ENCODE results near the gene STK40. TPM values are rescaled to one million over a fixed set of nuclear protein-coding genes. Genes with fewer than 3 reads are reported as not detected.

Gene STK40
- total RNA-seq, 1 experiment from 2014 or later: 49.6 TPM

DNA sequence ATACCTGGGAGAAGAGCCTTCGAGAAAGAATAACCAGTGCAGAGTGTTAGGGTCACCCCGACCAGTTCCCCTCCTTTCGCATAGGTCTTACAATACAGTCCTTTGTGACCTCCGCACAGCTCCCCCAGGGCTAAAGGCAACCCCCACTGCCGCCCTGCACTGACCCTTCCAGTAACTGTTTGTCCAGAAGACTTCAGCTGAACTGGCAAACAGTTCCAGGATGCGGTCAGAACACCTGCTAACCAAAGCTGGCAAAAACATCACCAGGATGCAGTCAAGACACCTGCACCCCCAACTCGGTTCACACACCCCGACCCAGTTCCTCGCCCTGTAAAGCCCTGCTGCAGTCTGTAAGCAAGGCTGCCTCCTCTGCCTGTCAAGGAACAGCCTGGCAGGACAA lies 55.9 kb downstream of the STK40 start:
- no TSS peak for BruUV-seq (replicated peaks)
- ATAC-seq: no peak
- Histone ChIP-seq H3K27ac (ENCODE audit: low read length) (no peak overlapping the region), H3K4me3 (ENCODE audit: low read depth in 2 of 2, low read length in 2 of 2) (no peak overlapping the region), H3K9me3 (ENCODE audit: control insufficient read depth, insufficient read depth, low read depth, low read length) (no peaks in the 10 kb centered on the region), H3K27me3 (ENCODE audit: control insufficient read depth, insufficient read depth, low read length) (no peaks in the 10 kb centered on the region), H3K4me1 (ENCODE audit: control insufficient read depth, insufficient read depth, low read length) (no peaks in the 10 kb centered on the region), H3K36me3 (ENCODE audit: control insufficient read depth, insufficient read depth, low read length) (no peaks in the 10 kb centered on the region)
- in situ Hi-C loops (cut with HindIII; ENCODE audit: low pct_unique_long_range_greater_than_20kb, low sequenced_read_pairs) (no loop called here), intact Hi-C loops (cut with micrococcal nuclease; ENCODE audit: unreplicated experiment) (no loop called here)
- ChIA-PET CTCF (no interaction called here), POLR2A (no interaction called here)
- TF ChIP-seq TCF7L2 (IDR thresholded peaks at IDR 0.05; ENCODE audit: low read depth, low read length) (no peak), POLR2AphosphoS5 (IDR thresholded peaks at IDR 0.05; ENCODE audit: low read depth, low read length) (no peak), CTCF (IDR thresholded peaks at IDR 0.05) (no peak), REST (IDR thresholded peaks at IDR 0.05; ENCODE audit: insufficient read depth in 1 of 2, low read depth in 2 of 2, low read length in 1 of 2) (no peak), SIN3A (IDR thresholded peaks at IDR 0.05; ENCODE audit: borderline replicate concordance, insufficient read depth, low read depth, low read length) (no peak)
- DNase-seq (ENCODE audit: low read depth, low spot score): no peak

DNA sequence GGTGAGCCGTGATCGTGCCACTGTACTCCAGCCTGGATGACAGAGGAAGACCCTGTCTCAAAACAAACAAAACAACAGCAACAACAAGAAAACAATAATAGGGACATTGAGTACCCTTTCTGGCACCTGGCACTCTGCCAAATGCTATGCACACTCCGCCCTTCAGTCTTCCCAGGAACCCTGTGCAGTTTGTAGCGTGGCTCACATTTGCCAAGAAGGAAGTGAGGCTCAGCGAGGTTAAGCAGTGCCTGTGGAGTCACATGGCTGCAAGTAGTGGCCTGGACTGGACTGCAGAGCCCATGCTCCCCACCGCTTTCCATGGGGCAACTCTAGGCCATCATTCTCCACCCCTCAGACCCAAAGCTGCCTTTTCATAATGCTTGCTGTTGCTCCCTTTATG lies 57.0 kb downstream of the STK40 start:
- in situ Hi-C loops (cut with HindIII; ENCODE audit: low pct_unique_long_range_greater_than_20kb, low sequenced_read_pairs): no loop called here
- DNase-seq (ENCODE audit: low read depth, low spot score) (no peak), ATAC-seq (no peak)
- BruUV-seq (replicated peaks): no TSS peak
- no peaks in the 10 kb centered on the region for H3K9me3 ChIP-seq (ENCODE audit: control insufficient read depth, insufficient read depth, low read depth, low read length)
- no peaks in the 10 kb centered on the region for H3K36me3 ChIP-seq (ENCODE audit: control insufficient read depth, insufficient read depth, low read length)
- intact Hi-C loops (cut with micrococcal nuclease; ENCODE audit: unreplicated experiment): no loop called here
- H3K27ac ChIP-seq (ENCODE audit: low read length): no peak overlapping the region
- CTCF ChIA-PET: no interaction called here
- no peaks in the 10 kb centered on the region for H3K27me3 ChIP-seq (ENCODE audit: control insufficient read depth, insufficient read depth, low read length)
- POLR2A ChIA-PET: no interaction called here
- H3K4me3 ChIP-seq (ENCODE audit: low read depth in 2 of 2, low read length in 2 of 2): no peak overlapping the region
- peaks cover 9% of the 10 kb centered on the region for H3K4me1 ChIP-seq (ENCODE audit: control insufficient read depth, insufficient read depth, low read length)
- TF ChIP-seq TCF7L2 (IDR thresholded peaks at IDR 0.05; ENCODE audit: low read depth, low read length) (no peak), REST (IDR thresholded peaks at IDR 0.05; ENCODE audit: insufficient read depth in 1 of 2, low read depth in 2 of 2, low read length in 1 of 2) (no peak), POLR2AphosphoS5 (IDR thresholded peaks at IDR 0.05; ENCODE audit: low read depth, low read length) (no peak), SIN3A (IDR thresholded peaks at IDR 0.05; ENCODE audit: borderline replicate concordance, insufficient read depth, low read depth, low read length) (no peak), CTCF (IDR thresholded peaks at IDR 0.05) (no peak)

All from Panc1 (cell line).